OCI-LY7 (cell line): Measurements from ENCODE around the gene APH1B. TPM values are rescaled to one million over a fixed set of nuclear protein-coding genes. Genes with fewer than 3 reads are reported as not detected.
"Not testable (repeated sequence)": the region's sequence is repeated elsewhere in the genome, so short reads cannot be mapped to it uniquely, and the experiment has no call there.

Source experiments
- BruUV-seq: library from RNA; stranded (reverse); fragments of 400-500 nt; replicated peaks from 2 replicates; lab custom pipeline; 2021; lab: Mats Ljungman, UMichigan
- CTCF ChIA-PET: fragments of 300-600 bp; sonication (Branson Sonifier 250); formaldehyde crosslinking; loops from one replicate; lab custom pipeline; 2022; ENCODE audit warnings: antibody characterized with exemption; ENCODE audit not compliant: unreplicated experiment; lab: Charles Lee
- POLR2A ChIA-PET: fragments of 300-600 bp; sonication (Branson Sonifier 250); formaldehyde crosslinking; loops from one replicate; lab custom pipeline; 2022; ENCODE audit warnings: antibody characterized with exemption; lab: Charles Lee
- DNase-seq: peaks from one replicate; pipeline ENCODE4 v3.0.0-alpha.2; 2015; ENCODE audit warnings: low spot score
- H2AFZ ChIP-seq: fragments of 200-600 bp; sonication (generic), shearing (Covaris generic); 2 replicates; pipeline ENCODE4 v1.6.1; 2014; ENCODE audit warnings: mild to moderate bottlenecking, antibody characterized with exemption, low read length, moderate library complexity
- H3K27ac ChIP-seq: fragments of 200-600 bp; sonication (generic); 2 replicates; pipeline ENCODE4 v1.5.1; 2014; ENCODE audit warnings: mixed run types, low read depth, mild to moderate bottlenecking, moderate library complexity, low read length, inconsistent platforms; ENCODE audit not compliant: poor library complexity, severe bottlenecking
- H3K36me3 ChIP-seq: fragments of 200-600 bp; sonication (generic); 2 replicates; pipeline ENCODE4 v1.6.1; 2014; ENCODE audit warnings: mild to moderate bottlenecking, antibody characterized with exemption, low read length, moderate library complexity, mixed read lengths; ENCODE audit not compliant: insufficient read depth
- H3K4me1 ChIP-seq: fragments of 200-600 bp; sonication (generic); 2 replicates; pipeline ENCODE4 v1.5.1; 2014; ENCODE audit warnings: mild to moderate bottlenecking, low read length; ENCODE audit not compliant: insufficient read depth, poor library complexity, severe bottlenecking
- H3K4me2 ChIP-seq: fragments of 200-600 bp; sonication (generic); 2 replicates; pipeline ENCODE4 v1.6.1; 2014; ENCODE audit warnings: mild to moderate bottlenecking, low read length
- H3K4me3 ChIP-seq: fragments of 200-600 bp; sonication (generic); 2 replicates; pipeline ENCODE4 v1.5.1; 2014; ENCODE audit warnings: mild to moderate bottlenecking, low read depth, low read length; ENCODE audit not compliant: poor library complexity, severe bottlenecking
- H3K79me2 ChIP-seq: fragments of 200-600 bp; sonication (generic); 2 replicates; pipeline ENCODE4 v1.6.1; 2016; ENCODE audit warnings: low read depth, mild to moderate bottlenecking, low read length, moderate library complexity, mixed read lengths; ENCODE audit not compliant: insufficient read depth
- H3K9me2 ChIP-seq: fragments of 200-600 bp; sonication (generic); 2 replicates; pipeline ENCODE4 v1.6.1; 2016; ENCODE audit warnings: mild to moderate bottlenecking, low read length, mixed read lengths; ENCODE audit not compliant: insufficient read depth
- H3K9me3 ChIP-seq: fragments of 200-600 bp; sonication (generic); 2 replicates; pipeline ENCODE4 v1.6.1; 2014; ENCODE audit warnings: mild to moderate bottlenecking, mixed run types, low read length, mixed read lengths
- H4K20me1 ChIP-seq: fragments of 200-600 bp; sonication (generic); 2 replicates; pipeline ENCODE4 v1.6.1; 2014; ENCODE audit warnings: mild to moderate bottlenecking, antibody characterized with exemption, low read length, moderate library complexity, mixed read lengths; ENCODE audit not compliant: insufficient read depth
- EZH2phosphoT487 ChIP-seq: fragments of 200-600 bp; sonication (generic); IDR thresholded peaks from 2 replicates; pipeline ENCODE4 v1.6.1; 2018; ENCODE audit warnings: low read depth, borderline replicate concordance, mild to moderate bottlenecking, mixed run types, antibody characterized with exemption, low read length, moderate library complexity, mixed read lengths
- intact Hi-C: fragments of 100-400 bp; cut with micrococcal nuclease; formaldehyde crosslinking; loops from one replicate; pipeline ENCODE4 v1.10.0; 2022; ENCODE audit not compliant: unreplicated experiment
- total RNA-seq, 2 experiments: library from RNA; depleted of rRNA in 1 of 2; stranded (reverse); fragments of >200 nt in 1 of 2; shearing (Covaris generic) in 1 of 2; gene quantifications; 2 replicates each; pipeline ENCODE4 v1.2.3, GENCODE V29; 2014 to 2022
- TF ChIP-seq, protein P1 (sequence below): fragments of 200-600 bp; sonication (generic); conservative IDR thresholded peaks from 2 replicates; pipeline ENCODE4 v1.5.1; 2014; ENCODE audit warnings: mild to moderate bottlenecking, antibody characterized with exemption, low read length, moderate library complexity, mixed read lengths

The APH1B gene
- total RNA-seq, 2 experiments from 2014 or later = 8.3 to 24.1 TPM

DNA sequence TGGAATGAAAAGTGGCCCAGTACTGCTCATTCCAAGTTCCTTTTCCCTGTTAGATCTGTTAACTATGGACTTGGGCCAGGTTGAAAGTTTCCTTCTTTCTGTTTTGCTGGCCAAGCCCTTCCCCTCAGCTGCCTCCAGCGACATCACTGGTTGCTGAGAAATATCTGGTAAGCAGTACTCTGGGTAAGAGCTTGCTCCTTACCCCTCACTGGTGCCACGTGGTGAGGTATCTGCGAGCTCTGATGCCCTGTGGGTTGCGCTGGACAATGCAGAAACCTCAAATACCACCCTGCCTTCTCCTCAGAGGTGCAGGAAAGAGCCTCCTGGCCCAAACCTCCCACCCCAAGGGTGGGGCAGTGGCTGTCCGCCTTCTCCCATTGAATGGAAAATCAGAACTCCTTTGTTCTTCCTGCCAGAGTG, 42.9 kb upstream of the APH1B start:
- POLR2A ChIA-PET = no interaction called here
- CTCF ChIA-PET = no interaction called here
- Histone ChIP-seq H3K27ac (no peak overlapping the region), H3K4me3 (no peak overlapping the region), H2AFZ (no peak overlapping the region), H3K4me2 (no peak overlapping the region), H3K36me3 (no peaks in the 10 kb centered on the region; the same call in 1 of the 2 replicates), H3K4me1 (peaks cover 21% of the 10 kb centered on the region), H3K79me2 (no peaks in the 10 kb centered on the region; the same call in 1 of the 2 replicates), H3K9me2 (no peaks in the 10 kb centered on the region), H4K20me1 (no peaks in the 10 kb centered on the region), H3K9me3 (no peaks in the 10 kb centered on the region; the same call in 1 of the 2 replicates)
- no TSS peak for BruUV-seq
- TF ChIP-seq, protein P1, sequence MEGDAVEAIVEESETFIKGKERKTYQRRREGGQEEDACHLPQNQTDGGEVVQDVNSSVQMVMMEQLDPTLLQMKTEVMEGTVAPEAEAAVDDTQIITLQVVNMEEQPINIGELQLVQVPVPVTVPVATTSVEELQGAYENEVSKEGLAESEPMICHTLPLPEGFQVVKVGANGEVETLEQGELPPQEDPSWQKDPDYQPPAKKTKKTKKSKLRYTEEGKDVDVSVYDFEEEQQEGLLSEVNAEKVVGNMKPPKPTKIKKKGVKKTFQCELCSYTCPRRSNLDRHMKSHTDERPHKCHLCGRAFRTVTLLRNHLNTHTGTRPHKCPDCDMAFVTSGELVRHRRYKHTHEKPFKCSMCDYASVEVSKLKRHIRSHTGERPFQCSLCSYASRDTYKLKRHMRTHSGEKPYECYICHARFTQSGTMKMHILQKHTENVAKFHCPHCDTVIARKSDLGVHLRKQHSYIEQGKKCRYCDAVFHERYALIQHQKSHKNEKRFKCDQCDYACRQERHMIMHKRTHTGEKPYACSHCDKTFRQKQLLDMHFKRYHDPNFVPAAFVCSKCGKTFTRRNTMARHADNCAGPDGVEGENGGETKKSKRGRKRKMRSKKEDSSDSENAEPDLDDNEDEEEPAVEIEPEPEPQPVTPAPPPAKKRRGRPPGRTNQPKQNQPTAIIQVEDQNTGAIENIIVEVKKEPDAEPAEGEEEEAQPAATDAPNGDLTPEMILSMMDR = no peak
- TF ChIP-seq EZH2phosphoT487 = no peak
- no peak for DNase-seq
- intact Hi-C loops = no loop called here

DNA sequence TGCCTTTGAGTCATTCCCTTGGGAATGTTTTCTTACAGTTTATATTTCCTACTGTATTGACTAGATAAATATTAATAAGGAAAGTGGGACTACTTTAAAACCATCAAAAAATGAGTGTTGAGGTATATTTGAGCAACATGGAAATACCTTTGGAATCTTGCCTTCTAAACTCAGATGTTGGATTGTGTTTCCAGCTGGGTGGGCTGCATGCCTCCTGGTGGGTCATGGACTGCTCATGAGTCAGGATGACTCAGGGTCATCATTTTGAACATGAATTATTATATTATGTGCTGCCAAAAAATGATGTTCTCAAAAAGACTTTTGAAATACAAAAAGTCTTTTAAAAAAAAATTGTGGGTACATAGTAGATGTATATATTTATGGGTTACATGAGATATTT, 41.1 kb upstream of the APH1B start:
- Histone ChIP-seq H3K4me1 (peaks cover 21% of the 10 kb centered on the region), H4K20me1 (no peaks in the 10 kb centered on the region)
- CTCF ChIA-PET = no interaction called here

DNA sequence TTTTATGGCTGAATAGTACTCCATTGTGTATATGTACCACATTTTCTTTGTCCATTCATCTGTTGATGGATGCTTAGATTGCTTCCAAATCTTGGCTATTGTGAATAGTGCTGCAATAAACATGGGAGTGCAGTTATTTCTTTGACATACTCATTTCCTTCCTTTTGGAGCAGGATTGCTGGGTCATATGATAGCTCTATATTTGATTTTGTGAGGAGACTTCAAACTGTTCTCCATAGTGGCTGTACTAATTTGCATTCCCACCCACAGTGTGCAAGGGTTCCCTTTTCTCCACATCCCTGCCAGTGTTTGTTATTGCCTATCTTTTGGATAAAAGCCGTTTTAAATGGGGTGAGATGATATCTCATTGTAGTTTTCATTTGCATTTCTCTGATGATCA, 40.3 kb upstream of the APH1B start:
- H3K79me2 ChIP-seq, H3K36me3 ChIP-seq, H3K9me2 ChIP-seq, intact Hi-C loops, H4K20me1 ChIP-seq, DNase-seq, H3K4me2 ChIP-seq, H3K27ac ChIP-seq, CTCF ChIA-PET, H3K4me3 ChIP-seq, H2AFZ ChIP-seq, H3K9me3 ChIP-seq, BruUV-seq: not testable (repeated sequence)
- POLR2A ChIA-PET = interaction anchor here (0.7 kb wide), 1 partner anchor 45 kb away, joined by 3 read pairs; no protein-coding TSS in a partner anchor
- H3K4me1 ChIP-seq = peaks cover 13% of the 10 kb centered on the region

More for the DNA sequence above, 41.1 kb upstream of the APH1B start:
- TF ChIP-seq, protein P1 = no peak
- TF ChIP-seq EZH2phosphoT487 = no peak
- no peak overlapping the region for H3K27ac ChIP-seq
- H3K4me2 ChIP-seq = no peak overlapping the region
- POLR2A ChIA-PET = no interaction called here
- no peaks in the 10 kb centered on the region; the same call in 1 of the 2 replicates for H3K9me3 ChIP-seq
- intact Hi-C loops = no loop called here
- no peaks in the 10 kb centered on the region for H3K9me2 ChIP-seq
- DNase-seq = no peak
- no peak overlapping the region for H2AFZ ChIP-seq
- H3K4me3 ChIP-seq = no peak overlapping the region
- no peaks in the 10 kb centered on the region; the same call in 1 of the 2 replicates for H3K79me2 ChIP-seq
- BruUV-seq = no TSS peak
- H3K36me3 ChIP-seq = no peaks in the 10 kb centered on the region; the same call in 1 of the 2 replicates
